Measurements from ENCODE around the gene MYO16.
"Not testable (repeated sequence)": the region's sequence is repeated elsewhere in the genome, so short reads cannot be mapped to it uniquely, and the experiment has no call there.

MYO16 gene

GRCh38 chr13:108948251-108948671 lies 318.9 kb downstream of the MYO16 start:
- no peak for DNase-seq

DNA sequence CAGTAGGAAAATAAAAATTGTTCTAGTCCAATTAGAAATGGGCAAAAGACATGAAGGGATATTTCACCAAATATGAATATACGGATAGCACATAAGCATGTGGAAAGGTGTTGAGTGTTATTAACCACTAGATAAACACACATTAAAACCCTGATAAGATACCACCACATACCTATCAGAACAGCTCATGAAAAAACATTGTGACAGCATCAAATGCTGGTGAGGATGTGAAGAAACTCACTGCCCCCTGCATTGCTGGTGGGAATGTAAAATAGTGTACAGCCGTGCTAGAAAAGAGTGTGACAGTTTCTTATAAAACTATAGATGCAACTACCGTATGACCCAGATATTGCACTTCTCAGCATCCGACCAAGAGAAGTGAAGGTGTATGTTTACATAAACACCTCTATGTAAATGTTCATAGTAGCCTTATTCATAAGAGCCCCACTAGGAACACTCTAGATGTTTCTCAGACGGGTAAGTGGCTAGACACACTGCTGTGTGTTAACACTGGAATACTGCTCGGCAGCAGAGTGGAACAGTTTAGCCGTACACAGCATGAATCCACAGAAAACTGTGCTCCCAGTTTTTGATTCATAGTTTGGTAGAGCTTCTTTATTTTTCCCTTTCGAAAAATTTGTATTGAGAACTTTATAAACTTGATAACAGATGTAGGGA lies 321.1 kb downstream of the MYO16 start:
- no peak for DNase-seq

- no peak for DNase-seq
These were observed 326.3 kb downstream of the MYO16 start for GRCh38 chr13:108955741-108956140.

DNA sequence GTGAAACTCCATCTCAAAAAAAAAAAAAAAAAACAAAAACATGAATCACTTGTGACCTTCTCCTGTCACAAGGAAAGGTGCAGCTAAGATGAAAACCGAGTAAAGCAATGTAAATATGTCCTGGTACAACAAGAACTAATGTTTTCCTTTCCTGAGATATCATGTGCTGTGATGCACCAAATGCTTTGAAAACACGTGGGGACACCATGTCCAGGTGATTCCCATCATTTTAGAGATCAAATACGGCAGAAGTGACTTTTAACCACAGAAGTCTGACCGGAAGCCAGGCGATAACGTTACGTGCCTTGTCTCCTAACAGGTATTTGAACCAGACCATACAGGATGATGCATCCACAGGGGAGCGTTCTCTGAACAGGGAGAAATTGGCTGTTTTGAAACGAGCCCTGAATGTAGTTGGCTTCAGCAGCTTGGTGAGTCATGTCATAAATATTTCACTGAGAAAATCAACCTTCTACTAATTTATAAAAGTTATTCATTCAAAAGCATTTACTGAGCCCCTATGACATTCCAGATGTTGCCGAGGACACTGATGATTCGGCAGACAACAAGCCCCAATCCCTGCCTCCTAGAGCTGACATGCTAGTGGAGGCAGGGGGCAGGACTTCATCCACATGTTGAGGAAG lies 328.1 kb downstream of the MYO16 start:
- no peak for DNase-seq

DNA sequence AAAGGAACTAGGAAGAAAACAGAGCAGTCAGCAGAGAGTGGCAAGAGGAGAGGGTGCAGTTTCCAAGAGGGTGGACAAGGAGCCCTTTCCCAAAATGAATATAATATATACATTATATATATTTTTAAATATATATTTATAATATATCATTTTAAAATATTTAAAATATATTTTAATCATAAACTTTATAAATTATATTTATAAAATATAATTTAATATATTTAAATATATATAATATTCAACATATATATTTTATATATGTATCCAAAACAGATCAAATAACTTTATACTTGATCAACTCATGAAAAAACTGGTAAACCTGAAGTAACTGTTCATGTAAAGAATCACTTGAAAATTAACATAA lies 328.6 kb downstream of the MYO16 start:
- no peak for DNase-seq

DNA sequence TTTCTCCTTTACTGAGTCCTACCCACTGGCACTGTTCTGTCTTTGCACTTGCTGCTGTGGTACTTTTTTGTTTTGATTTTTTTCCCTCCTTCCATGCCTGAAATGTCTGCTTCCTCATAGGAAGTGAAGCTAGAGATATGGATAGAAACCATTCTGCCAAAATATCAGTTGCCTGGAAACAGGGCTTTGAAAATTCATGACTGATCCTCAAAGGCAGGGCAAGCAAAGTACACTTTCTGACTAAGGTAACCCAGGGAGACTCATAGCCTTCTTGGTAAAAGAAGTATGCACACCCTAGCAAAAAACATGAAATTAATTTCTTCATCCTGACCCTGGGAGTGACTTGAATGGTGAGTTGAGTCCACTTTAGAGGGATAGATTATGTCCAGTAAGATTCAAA lies 329.8 kb downstream of the MYO16 start:
- no peak for DNase-seq

DNA sequence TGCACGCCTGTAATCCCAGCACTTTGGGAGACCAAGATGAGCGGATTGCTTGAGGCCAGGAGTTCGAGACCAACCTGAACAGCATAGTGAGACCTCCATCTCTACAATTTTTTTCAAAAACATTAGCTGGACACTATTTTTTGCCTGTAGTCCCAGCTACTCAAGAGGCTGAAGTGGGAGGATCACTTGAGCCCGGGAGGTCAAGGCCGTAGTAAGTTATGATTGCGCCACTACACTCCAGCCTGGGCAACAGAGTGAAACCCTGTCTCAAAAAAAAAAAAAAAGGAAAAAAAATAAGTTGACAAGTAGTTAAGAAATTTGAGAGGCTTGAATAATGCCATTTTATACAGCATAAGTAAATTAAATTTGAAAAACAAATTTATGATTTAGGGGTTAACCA lies 330.6 kb downstream of the MYO16 start:
- DNase-seq = no peak

- DNase-seq = peak in 1 of 2 donors; percentile 52
These were observed 332.2 kb downstream of the MYO16 start for GRCh38 chr13:108961542-108962125.

DNA sequence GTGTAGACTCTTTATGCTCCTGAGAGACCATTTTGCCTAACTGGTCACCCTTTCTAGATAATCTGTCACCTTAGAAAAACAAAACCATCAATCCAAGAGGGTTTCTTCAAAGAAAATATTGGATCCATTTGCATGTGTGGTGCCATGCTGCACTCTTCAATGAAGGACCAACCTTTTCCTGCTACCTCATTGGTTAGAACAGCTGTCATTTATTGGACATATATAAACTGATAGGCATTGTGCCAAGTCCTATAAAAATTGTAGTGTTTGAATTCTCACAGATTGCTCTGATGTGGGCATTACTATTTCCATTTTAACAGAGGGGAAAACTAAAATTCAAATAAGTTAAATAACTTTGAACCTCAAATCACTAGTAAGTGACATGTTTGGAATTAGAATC lies 333.2 kb downstream of the MYO16 start:
- DNase-seq = no peak

DNA sequence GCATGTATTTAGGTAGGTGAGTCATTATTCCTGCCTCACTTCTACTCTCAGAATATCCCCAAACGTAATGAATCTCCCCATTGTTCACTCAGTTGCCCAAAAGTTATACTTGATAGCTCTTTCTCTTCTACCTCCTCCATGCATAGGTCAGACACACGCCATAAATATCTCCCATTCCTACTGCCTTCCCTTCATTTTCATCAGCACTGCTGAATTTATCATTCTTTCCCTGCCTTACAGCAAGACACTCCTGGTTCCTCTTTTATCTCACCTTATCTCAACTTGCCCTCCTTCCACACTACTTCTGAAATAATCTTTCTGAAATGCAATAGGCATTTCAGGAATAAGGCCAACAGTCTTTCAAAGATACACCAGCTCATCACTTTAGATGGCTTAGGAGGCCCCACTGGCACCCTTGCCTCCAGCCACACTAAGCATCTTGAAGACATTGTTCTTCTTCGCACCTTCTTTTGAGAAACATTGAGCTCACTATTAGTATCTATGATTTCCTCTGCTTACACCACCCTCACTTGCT lies 333.9 kb downstream of the MYO16 start:
- DNase-seq = no peak

DNA sequence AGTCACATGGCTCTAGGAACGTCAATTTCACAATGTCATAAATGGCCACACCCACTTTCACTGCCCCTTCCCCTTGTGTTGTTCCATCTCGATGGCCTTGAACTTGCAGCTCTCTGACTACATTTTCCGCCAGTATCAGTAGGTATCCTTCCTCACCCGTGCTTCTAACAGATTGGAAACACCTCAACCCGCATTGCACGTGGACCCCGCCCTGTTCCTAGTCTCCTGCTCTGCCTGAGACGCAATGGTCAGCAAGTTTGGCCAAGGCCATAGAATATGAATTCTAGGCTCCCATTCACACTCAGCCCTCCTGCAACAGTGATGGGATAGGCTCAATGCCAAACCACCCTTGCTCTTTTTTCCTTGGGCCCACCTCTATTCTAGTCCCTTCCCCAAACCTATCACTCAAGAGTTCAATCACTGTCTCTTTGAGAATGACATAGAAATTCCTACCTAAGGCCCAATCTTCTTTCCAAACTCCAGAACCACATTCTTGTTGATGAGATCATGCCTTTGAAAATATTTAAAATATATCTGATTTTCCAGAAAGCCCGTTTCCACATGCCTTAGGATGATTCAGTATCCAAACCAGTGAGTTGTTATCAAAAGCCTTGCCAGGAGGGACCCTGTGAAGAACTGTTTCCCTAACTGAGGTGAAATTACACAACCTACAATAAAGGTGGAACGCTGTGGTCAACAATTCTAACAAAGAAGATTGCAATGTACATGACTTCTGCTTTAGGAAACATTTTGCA lies 334.6 kb downstream of the MYO16 start:
- no peak for DNase-seq

GRCh38 chr13:108964606-108965005 lies 335.2 kb downstream of the MYO16 start:
- no peak for DNase-seq

- DNase-seq = no peak
These were observed 338.0 kb downstream of the MYO16 start for GRCh38 chr13:108967371-108967770.

- no peak for DNase-seq
These were observed 339.2 kb downstream of the MYO16 start for GRCh38 chr13:108968566-108968965.

DNA sequence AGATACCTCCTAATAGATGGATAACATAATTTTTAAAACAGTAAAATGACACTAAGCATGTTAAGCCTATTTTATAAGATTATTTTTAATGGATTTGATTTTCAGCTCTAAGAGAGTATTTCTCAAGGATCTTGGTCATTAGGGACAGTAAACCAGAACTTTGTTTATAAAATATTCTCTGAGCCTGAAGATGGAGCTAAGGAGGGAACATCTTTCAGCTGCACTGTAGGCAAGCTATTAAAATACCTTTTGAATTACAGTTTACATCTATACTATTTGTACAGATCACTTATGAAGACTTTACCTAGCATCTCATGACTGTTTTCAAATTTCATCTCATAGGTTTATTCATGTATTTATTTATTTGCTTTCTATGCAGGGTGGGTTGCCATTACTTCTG lies 345.3 kb downstream of the MYO16 start:
- no peak for DNase-seq

DNA sequence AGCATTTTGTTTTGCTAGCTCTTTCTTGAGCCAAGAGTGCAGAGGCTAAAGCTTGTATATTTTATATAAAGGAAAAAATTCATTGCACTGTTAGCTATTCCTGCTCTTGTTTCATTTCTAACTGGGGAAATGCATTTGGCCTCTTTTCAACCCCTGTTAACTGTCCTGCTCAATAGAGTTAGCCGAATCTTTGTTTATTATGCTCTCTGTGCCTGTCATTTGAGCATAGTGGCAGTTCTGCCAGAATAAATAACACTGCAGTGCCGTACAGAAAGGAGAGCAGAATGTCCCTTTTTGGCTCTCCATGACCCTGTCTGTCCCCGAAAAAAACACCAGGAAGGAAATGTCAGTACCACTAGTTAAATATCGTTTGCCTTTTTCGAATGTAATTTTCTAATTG lies 350.8 kb downstream of the MYO16 start:
- DNase-seq = no peak

GRCh38 chr13:108981407-108981806 lies 352.0 kb downstream of the MYO16 start:
- DNase-seq = no peak

DNA sequence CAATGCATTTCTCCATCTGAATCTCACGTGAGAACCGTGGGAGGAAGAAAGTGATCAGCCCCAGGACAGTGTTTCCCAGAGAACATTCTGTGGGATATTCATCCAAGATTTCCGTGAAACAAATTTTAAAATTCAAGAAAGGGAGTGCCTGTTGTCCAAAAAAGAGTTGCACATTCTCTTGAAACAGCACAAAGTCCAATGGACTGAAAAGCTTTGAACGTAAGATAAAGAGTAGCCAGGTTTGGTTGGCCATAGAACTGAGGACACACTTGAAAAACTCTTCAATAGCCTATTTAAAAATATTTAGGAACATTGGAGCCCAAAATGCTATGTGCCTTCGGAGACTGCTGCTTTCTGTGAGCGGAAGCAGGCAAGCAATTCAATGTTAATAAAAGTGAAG lies 353.9 kb downstream of the MYO16 start:
- DNase-seq = no peak

GRCh38 chr13:108984251-108984920 lies 355.0 kb downstream of the MYO16 start:
- no peak for DNase-seq

GRCh38 chr13:108985166-108985565 lies 355.8 kb downstream of the MYO16 start:
- no peak for DNase-seq

GRCh38 chr13:108987517-108987916 lies 358.1 kb downstream of the MYO16 start:
- no peak for DNase-seq

DNA sequence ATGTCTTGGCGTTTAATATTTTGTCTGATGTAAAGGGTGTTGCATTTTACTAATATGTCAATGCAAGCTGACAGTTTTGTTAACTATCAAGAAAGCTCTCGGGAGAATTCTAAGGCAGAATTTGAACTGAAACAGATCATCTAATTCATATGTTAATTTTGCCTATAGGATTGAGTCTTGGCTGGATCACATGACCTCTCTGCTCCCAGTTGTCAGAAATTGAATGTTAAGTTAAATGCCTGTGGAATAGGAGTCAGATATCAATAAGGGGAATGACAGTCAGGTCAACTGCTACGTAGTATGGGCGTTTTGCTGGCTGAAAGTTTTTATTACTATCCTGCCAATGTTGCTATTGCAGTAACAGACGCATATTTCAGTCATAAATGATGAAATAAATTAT lies 358.5 kb downstream of the MYO16 start:
- DNase-seq = no peak

- DNase-seq = not testable (repeated sequence)
These were observed 362.0 kb downstream of the MYO16 start for GRCh38 chr13:108991416-108991815.

All from CD4-positive, alpha-beta T cell treated with Interleukin-1 beta for 1 hour (primary cell).